K562 (cell line): ENCODE data around the gene FCGBP. TPM values are rescaled to one million over a fixed set of nuclear protein-coding genes. Genes with fewer than 3 reads are reported as not detected.

Experiments used
- ATAC-seq: fragments of 200-7000 bp; cut with Tn5 transposase; 3 replicates; pipeline ENCODE4 v1.9.1; 2020; ENCODE audit warnings: moderate library complexity
- BruUV-seq: library from RNA; stranded (reverse); fragments of 400-500 nt; replicated peaks from 2 replicates; lab custom pipeline; 2021; lab: Mats Ljungman, UMichigan
- CTCF ChIA-PET: fragments of 300-600 bp; formaldehyde crosslinking; extraction: SDS; loops from one replicate; lab custom pipeline; 2021; ENCODE audit warnings: low intra/inter-chr PET ratio; lab: Yijun Ruan, JAX
- POLR2A ChIA-PET: fragments of 300-600, 350-650 bp; sonication (Branson Sonifier 250); formaldehyde crosslinking; extraction: SDS; loops from one replicate; lab custom pipeline; 2021; ENCODE audit warnings: antibody characterized with exemption, inconsistent platforms; lab: Yijun Ruan, JAX
- DNase-seq, 4 experiments: peaks; one replicate each; pipeline versions ENCODE4 v3.0.0 to v3.0.0-alpha.2; 2011 to 2018; ENCODE audit warnings: low spot score in 3 of 4, mixed read lengths in 3 of 4; ENCODE audit errors: extremely low read depth in 1 of 4
- FAIRE-seq: peaks from 2 replicates; lab custom pipeline; 2011; peaks lifted over from hg19 to GRCh38; lab: Jason Lieb, UNC
- H2AFZ ChIP-seq: 2 replicates; pipeline ENCODE4 v1.6.0; 2011; ENCODE audit warnings: low read depth, low read length, control low read depth, inconsistent platforms
- H3K27ac ChIP-seq: fragments of 200-600 bp; 3 replicates; pipeline ENCODE4 v1.8.0; 2011; ENCODE audit warnings: low read depth, mild to moderate bottlenecking, control low read depth, inconsistent platforms, low read length, moderate library complexity, mixed read lengths; ENCODE audit errors: extremely low read depth
- H3K27me3 ChIP-seq, 2 experiments: fragments of 300-600 bp in 1 of 2; 2 replicates in 1 of 2; 3 replicates in 1 of 2; pipeline versions ENCODE4 v1.6.0 to v1.8.0; 2011; ENCODE audit warnings: inconsistent platforms in 2 of 2, low read length in 2 of 2, mild to moderate bottlenecking in 1 of 2, mixed read lengths in 1 of 2, moderate library complexity in 1 of 2; ENCODE audit not compliant: control insufficient read depth in 2 of 2, insufficient read depth in 2 of 2
- H3K36me3 ChIP-seq: fragments of 300-600 bp; 3 replicates; pipeline ENCODE4 v1.8.0; 2011; ENCODE audit warnings: mild to moderate bottlenecking, low read length, inconsistent platforms; ENCODE audit not compliant: control insufficient read depth, insufficient read depth
- H3K4me1 ChIP-seq, 2 experiments: fragments of 200-600 bp in 1 of 2; replicated peaks in 1 of 2; 2 replicates in 1 of 2; 3 replicates in 1 of 2; pipeline versions ENCODE4 v1.5.1 to v1.8.0; 2011; ENCODE audit warnings: inconsistent platforms in 2 of 2, low read length in 2 of 2, mild to moderate bottlenecking in 1 of 2, mixed read lengths in 1 of 2, moderate library complexity in 1 of 2; ENCODE audit not compliant: control insufficient read depth in 2 of 2, insufficient read depth in 2 of 2
- H3K4me2 ChIP-seq: 2 replicates; pipeline ENCODE4 v1.6.1; 2011; ENCODE audit warnings: low read length, control low read depth, inconsistent platforms, mixed read lengths; ENCODE audit not compliant: insufficient read depth
- H3K4me3 ChIP-seq: fragments of 200-600 bp; sonication (generic), shearing (Covaris generic); 2 replicates; pipeline ENCODE4 v1.5.1; 2016; ENCODE audit warnings: control low read depth, inconsistent platforms
- H3K79me2 ChIP-seq: fragments of 200-600 bp; 3 replicates; pipeline ENCODE4 v1.8.0; 2011; ENCODE audit warnings: low read length, inconsistent platforms; ENCODE audit not compliant: control insufficient read depth, insufficient read depth
- H3K9ac ChIP-seq, 2 experiments: 2 replicates each; pipeline versions ENCODE4 v1.6.0 to v1.6.1; 2011; ENCODE audit warnings: low read depth in 2 of 2, low read length in 2 of 2, control low read depth in 1 of 2, inconsistent platforms in 1 of 2, mild to moderate bottlenecking in 1 of 2, mixed read lengths in 1 of 2; ENCODE audit not compliant: insufficient read depth in 1 of 2
- H3K9me1 ChIP-seq: one replicate; pipeline ENCODE4 v1.6.0; 2011; ENCODE audit warnings: inconsistent platforms, mild to moderate bottlenecking, low read length, moderate library complexity; ENCODE audit not compliant: control insufficient read depth, insufficient read depth
- H3K9me3 ChIP-seq: replicated peaks from 2 replicates; pipeline ENCODE4 v1.5.1; 2011; ENCODE audit warnings: low read depth, low read length, inconsistent platforms; ENCODE audit not compliant: control insufficient read depth, insufficient read depth
- H4K20me1 ChIP-seq: replicated peaks from 2 replicates; pipeline ENCODE4 v1.6.1; 2011; ENCODE audit warnings: low read length, inconsistent platforms, mixed read lengths; ENCODE audit not compliant: control insufficient read depth, insufficient read depth
- C11orf30 ChIP-seq: fragments of 450-650 bp; IDR thresholded peaks from 2 replicates; pipeline ENCODE4 v1.6.1; 2016; ENCODE audit warnings: low read depth, mild to moderate bottlenecking
- KLF16 ChIP-seq: IDR thresholded peaks from 2 replicates; pipeline ENCODE4 v1.6.1; 2016; ENCODE audit warnings: antibody characterized with exemption
- NONO ChIP-seq, 2 experiments: fragments of 200-400 bp in 1 of 2; fragments of 450-650 bp in 1 of 2; formaldehyde crosslinking in 1 of 2; IDR thresholded peaks; 2 replicates each; pipeline ENCODE4 v1.6.1; 2017; ENCODE audit warnings: low read depth in 2 of 2, mild to moderate bottlenecking in 2 of 2, moderate library complexity in 2 of 2, low read length in 1 of 2
- PPARD ChIP-seq: fragments of 250-450 bp; sonication (Bioruptor Pico); IDR thresholded peaks from 2 replicates; pipeline ENCODE4 v1.8.0; 2022; ENCODE audit warnings: inconsistent platforms, mild to moderate bottlenecking, moderate library complexity
- SAFB2 ChIP-seq: fragments of 200-400 bp; formaldehyde crosslinking; IDR thresholded peaks from 2 replicates; pipeline ENCODE4 v1.6.1; 2018; ENCODE audit warnings: borderline replicate concordance, low read length, low read depth, moderate library complexity; ENCODE audit not compliant: severe bottlenecking
- TAF15 ChIP-seq: fragments of 200-400 bp; formaldehyde crosslinking; IDR thresholded peaks from 2 replicates; pipeline ENCODE4 v1.6.1; 2017; ENCODE audit warnings: mild to moderate bottlenecking, low read depth, low read length, moderate library complexity
- WGBS: fragments of 100-300 bp; shearing (Covaris generic); methylation state at CpG from one replicate; pipeline ENCODE4 v1.1.6; 2016; ENCODE audit warnings: low coverage, mixed read lengths; ENCODE audit not compliant: insufficient coverage; ENCODE audit errors: missing lambda C conversion rate; 5-methylcytosine and 5-hydroxymethylcytosine counted together
- in situ Hi-C: fragments of 300-500 bp; cut with MboI; formaldehyde crosslinking; loops from 4 replicates; pipeline ENCODE4 v1.15.0; 2018; ENCODE audit warnings: inconsistent platforms, mixed read lengths
- intact Hi-C: fragments of 100-400 bp; cut with micrococcal nuclease; formaldehyde crosslinking; loops from 2 replicates; pipeline ENCODE4 v1.14.2; 2022
- polyA plus RNA-seq, 8 experiments: library from polyadenylated mRNA; depleted of rRNA in 4 of 8; stranded (reverse) in 5 of 8; unstranded in 3 of 8; fragments of >200 nt; fragmentation: Nextera tagmentation in 2 of 8; fragmentation: Illumina TruSeq in 1 of 8; extraction: Ambion mirVana in 2 of 8; extraction: Trizol in 1 of 8; gene quantifications; 2 replicates each; pipeline versions ENCODE4 v1.2.1 to v1.2.3, GENCODE V29; 2011 to 2014; ENCODE audit warnings: inconsistent platforms in 1 of 8, missing spikeins in 1 of 8
- total RNA-seq, 7 experiments: library from RNA; depleted of rRNA in 6 of 7; stranded (reverse); fragments of >200 nt in 6 of 7; fragmentation: Illumina TruSeq in 2 of 7; extraction: Trizol in 2 of 7; gene quantifications; 2 replicates each; pipeline versions ENCODE4 v1.2.1 to v1.2.3, GENCODE V29; 2011 to 2021; ENCODE audit warnings: low replicate concordance in 1 of 7
- TF ChIP-seq, protein P1 (sequence below): fragments of 150-350 bp; conservative IDR thresholded peaks from 2 replicates; pipeline ENCODE4 v1.6.1; 2014; ENCODE audit warnings: low read length
- TF ChIP-seq, protein P2 (sequence below): sonication (generic); formaldehyde crosslinking; IDR thresholded peaks from 2 replicates; pipeline ENCODE4 v1.8.0; 2023; ENCODE audit warnings: mild to moderate bottlenecking, missing genetic modification reagents

Gene FCGBP
- total and polyA plus RNA-seq, 9 of the 15 experiments (the other 6 are each of a cell fraction or from before 2014, with no cell fraction given) = 0.01 to 1.5 (median 0.13) TPM; not detected in 4

DNA sequence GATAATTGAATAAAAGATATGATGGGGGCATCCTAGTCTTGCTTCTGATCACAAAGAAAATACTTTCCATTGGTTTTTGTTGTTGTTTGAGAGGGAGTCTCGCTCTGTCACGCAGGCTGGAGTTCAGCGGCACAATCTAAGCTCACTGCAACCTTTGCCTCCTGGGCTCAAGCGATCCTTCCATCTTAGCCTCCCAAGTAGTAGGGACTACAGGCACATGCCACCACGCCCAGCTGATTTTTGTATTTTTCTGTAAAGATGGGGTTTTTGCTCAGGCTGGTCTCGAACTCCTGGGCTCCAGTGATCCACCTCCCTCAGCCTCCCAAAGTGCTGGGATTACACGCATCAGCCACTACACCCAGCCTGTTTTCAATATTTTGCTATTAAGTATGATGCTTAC, 19.5 kb upstream of the FCGBP start:
- H3K4me2 ChIP-seq = no peak overlapping the region
- intact Hi-C loops (no loop called here), in situ Hi-C loops (no loop called here)
- no peaks in the 10 kb centered on the region for H3K9me3 ChIP-seq
- no peak for ATAC-seq
- ChIA-PET POLR2A (interaction anchor here (0.6 to 2.2 kb wide), 3 partner anchors 14 to 20 kb away, joined by 3 to 10 read pairs (median 5); partner anchors contain the start of gene PSMC4), CTCF (no interaction called here)
- peaks cover 3% of the 10 kb centered on the region in 2 experiments; a peak in 2 of 5 replicates for H3K27me3 ChIP-seq
- H3K4me3 ChIP-seq = no peak overlapping the region
- no peak overlapping the region for H3K27ac ChIP-seq
- H3K4me1 ChIP-seq = no peaks in the 10 kb centered on the region
- 10% methylated on average over 7 of the region's 7 CpGs for WGBS
- H3K9ac ChIP-seq = no peak overlapping the region
- DNase-seq = no peak
- H4K20me1 ChIP-seq = no peaks in the 10 kb centered on the region
- no peak overlapping the region for H2AFZ ChIP-seq
- no peaks in the 10 kb centered on the region for H3K79me2 ChIP-seq
- BruUV-seq = no TSS peak
- TF ChIP-seq, protein P1, sequence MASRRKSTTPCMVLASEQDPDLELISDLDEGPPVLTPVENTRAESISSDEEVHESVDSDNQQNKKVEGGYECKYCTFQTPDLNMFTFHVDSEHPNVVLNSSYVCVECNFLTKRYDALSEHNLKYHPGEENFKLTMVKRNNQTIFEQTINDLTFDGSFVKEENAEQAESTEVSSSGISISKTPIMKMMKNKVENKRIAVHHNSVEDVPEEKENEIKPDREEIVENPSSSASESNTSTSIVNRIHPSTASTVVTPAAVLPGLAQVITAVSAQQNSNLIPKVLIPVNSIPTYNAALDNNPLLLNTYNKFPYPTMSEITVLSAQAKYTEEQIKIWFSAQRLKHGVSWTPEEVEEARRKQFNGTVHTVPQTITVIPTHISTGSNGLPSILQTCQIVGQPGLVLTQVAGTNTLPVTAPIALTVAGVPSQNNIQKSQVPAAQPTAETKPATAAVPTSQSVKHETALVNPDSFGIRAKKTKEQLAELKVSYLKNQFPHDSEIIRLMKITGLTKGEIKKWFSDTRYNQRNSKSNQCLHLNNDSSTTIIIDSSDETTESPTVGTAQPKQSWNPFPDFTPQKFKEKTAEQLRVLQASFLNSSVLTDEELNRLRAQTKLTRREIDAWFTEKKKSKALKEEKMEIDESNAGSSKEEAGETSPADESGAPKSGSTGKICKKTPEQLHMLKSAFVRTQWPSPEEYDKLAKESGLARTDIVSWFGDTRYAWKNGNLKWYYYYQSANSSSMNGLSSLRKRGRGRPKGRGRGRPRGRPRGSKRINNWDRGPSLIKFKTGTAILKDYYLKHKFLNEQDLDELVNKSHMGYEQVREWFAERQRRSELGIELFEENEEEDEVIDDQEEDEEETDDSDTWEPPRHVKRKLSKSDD = no peak
- no peak for TF ChIP-seq TAF15
- no peak for TF ChIP-seq C11orf30
- no peak for TF ChIP-seq NONO (IDR thresholded peaks at IDR 0.05; ENCODE audit: low read depth in 2 of 2, low read length in 1 of 2)
- no peak for TF ChIP-seq PPARD (CRISPR knock-in tag)
- TF ChIP-seq, protein P2, sequence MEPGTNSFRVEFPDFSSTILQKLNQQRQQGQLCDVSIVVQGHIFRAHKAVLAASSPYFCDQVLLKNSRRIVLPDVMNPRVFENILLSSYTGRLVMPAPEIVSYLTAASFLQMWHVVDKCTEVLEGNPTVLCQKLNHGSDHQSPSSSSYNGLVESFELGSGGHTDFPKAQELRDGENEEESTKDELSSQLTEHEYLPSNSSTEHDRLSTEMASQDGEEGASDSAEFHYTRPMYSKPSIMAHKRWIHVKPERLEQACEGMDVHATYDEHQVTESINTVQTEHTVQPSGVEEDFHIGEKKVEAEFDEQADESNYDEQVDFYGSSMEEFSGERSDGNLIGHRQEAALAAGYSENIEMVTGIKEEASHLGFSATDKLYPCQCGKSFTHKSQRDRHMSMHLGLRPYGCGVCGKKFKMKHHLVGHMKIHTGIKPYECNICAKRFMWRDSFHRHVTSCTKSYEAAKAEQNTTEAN (CRISPR knock-in tag) = no peak
- TF ChIP-seq SAFB2 = no peak
- TF ChIP-seq KLF16 = no peak
- H3K36me3 ChIP-seq = no peaks in the 10 kb centered on the region
- FAIRE-seq = no peak
- no peaks in the 10 kb centered on the region for H3K9me1 ChIP-seq
